Measurements from ENCODE around the gene FOXE1. TPM values are rescaled to one million over a fixed set of nuclear protein-coding genes. Genes with fewer than 3 reads are reported as not detected.

The FOXE1 gene
- total and polyA plus RNA-seq, 4 donors, result not detected

GRCh38 chr9:97812247-97812543 lies 40.8 kb upstream of the FOXE1 start:
- WGBS, result 68% methylated on average over 2 of the region's 2 CpGs
- H3K36me3 ChIP-seq (ENCODE audit: control insufficient read depth in 4 of 4, insufficient read depth in 3 of 4, low read depth in 1 of 4, low read length in 3 of 4), result no peaks in the 10 kb centered on the region
- no peak overlapping the region for H3K27ac ChIP-seq (ENCODE audit: low read depth in 1 of 2, low read length in 2 of 2)

GRCh38 chr9:97813072-97813471 lies 40.0 kb upstream of the FOXE1 start:
- peaks cover 0 to 2% (median 0%) of the 10 kb centered on the region in 4 donors for H3K27me3 ChIP-seq (ENCODE audit: control insufficient read depth in 4 of 4, insufficient read depth in 4 of 4, low read length in 3 of 4)
- DNase-seq (ENCODE audit: low spot score), result no peak
- H3K36me3 ChIP-seq (ENCODE audit: control insufficient read depth in 4 of 4, insufficient read depth in 3 of 4, low read depth in 1 of 4, low read length in 3 of 4), result no peaks in the 10 kb centered on the region
- H3K9me3 ChIP-seq (ENCODE audit: control insufficient read depth in 4 of 4, low read length in 3 of 4), result no peaks in the 10 kb centered on the region
- H3K4me3 ChIP-seq (ENCODE audit: low read depth in 1 of 3, low read length in 3 of 3), result no peak overlapping the region
- H3K4me1 ChIP-seq (ENCODE audit: control insufficient read depth in 4 of 4, insufficient read depth in 4 of 4, low read length in 3 of 4), result no peaks in the 10 kb centered on the region
- no peak overlapping the region for H3K9ac ChIP-seq (ENCODE audit: low read depth in 1 of 2, low read length in 2 of 2)
- TF ChIP-seq NR2F2 (IDR thresholded peaks at IDR 0.05) (no peak), FOXA2 (IDR thresholded peaks at IDR 0.05) (no peak), REST (IDR thresholded peaks at IDR 0.05) (no peak), JUND (IDR thresholded peaks at IDR 0.05) (no peak), CTCF (IDR thresholded peaks at IDR 0.05; ENCODE audit: low read depth, low read length, missing input control) (no peak), MAX (IDR thresholded peaks at IDR 0.05) (no peak), ATF3 (IDR thresholded peaks at IDR 0.05) (no peak), RXRA (IDR thresholded peaks at IDR 0.05) (no peak), GABPA (IDR thresholded peaks at IDR 0.05 in 1 of 2, conservative IDR thresholded peaks at IDR 0.05 in 1 of 2) (no peak), ZBTB33 (IDR thresholded peaks at IDR 0.05) (no peak), TAF1 (conservative IDR thresholded peaks at IDR 0.05) (no peak), FOXA1 (IDR thresholded peaks at IDR 0.05) (no peak)
- H3K27ac ChIP-seq (ENCODE audit: low read depth in 1 of 2, low read length in 2 of 2), result no peak overlapping the region

More at GRCh38 chr9:97812247-97812543, 40.8 kb upstream of the FOXE1 start:
- H3K4me3 ChIP-seq (ENCODE audit: low read depth in 1 of 3, low read length in 3 of 3), result no peak overlapping the region
- DNase-seq (ENCODE audit: low spot score), result no peak
- no peaks in the 10 kb centered on the region for H3K9me3 ChIP-seq (ENCODE audit: control insufficient read depth in 4 of 4, low read length in 3 of 4)
- no peak for TF ChIP-seq HNF4A (conservative IDR thresholded peaks at IDR 0.05)
- no peak for TF ChIP-seq NR2F2 (IDR thresholded peaks at IDR 0.05)
- TF ChIP-seq TAF1 (conservative IDR thresholded peaks at IDR 0.05), result no peak
- no peak overlapping the region for H3K9ac ChIP-seq (ENCODE audit: low read depth in 1 of 2, low read length in 2 of 2)
- H3K4me1 ChIP-seq (ENCODE audit: control insufficient read depth in 4 of 4, insufficient read depth in 4 of 4, low read length in 3 of 4), result no peaks in the 10 kb centered on the region
- H3K27me3 ChIP-seq (ENCODE audit: control insufficient read depth in 4 of 4, insufficient read depth in 4 of 4, low read length in 3 of 4), result peaks cover 0 to 2% (median 0%) of the 10 kb centered on the region in 4 donors

Measured in liver (tissue), 9 donors.